ENCODE data around the gene MRPL58.
"Not testable (repeated sequence)": the region's sequence is repeated elsewhere in the genome, so short reads cannot be mapped to it uniquely, and the experiment has no call there.

Gene MRPL58

DNA sequence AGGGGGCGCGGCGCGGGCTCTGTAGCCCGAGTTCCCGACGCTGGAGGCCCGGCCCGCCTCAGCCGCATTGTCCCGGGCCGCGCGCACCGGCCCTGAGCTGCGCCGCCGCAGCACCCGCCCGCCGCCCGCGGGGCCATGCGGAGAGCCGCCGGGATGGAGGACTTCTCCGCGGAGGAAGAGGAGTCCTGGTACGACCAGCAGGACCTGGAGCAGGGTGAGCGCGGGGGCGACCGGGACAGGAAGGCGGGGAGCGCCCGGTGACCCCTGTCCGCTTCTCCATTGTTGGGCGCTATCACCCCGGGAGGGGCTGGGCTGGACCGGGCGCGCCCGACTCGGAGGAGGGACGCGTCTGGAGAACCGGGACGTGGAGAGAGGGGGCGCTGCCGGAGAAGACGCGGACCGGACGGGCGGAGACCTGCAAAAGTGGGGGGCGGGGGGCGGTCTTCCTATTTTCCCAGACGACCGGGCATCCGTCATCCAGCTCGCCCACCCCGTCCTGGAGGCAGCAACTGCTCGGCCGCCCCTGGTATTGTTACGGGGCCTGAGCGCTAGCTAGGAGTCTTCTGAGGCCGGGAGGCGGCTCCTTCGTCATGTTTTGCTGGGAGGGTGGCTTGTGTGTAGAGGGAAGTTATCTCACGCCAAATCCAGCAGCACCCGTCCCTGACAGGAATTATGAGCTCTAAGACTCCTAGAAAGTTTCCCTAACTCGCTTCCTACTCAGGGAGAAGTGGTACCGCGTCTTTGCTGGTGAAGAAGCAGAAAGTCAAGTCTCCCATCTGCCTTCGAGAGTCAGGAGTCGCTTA lies 24.4 kb upstream of the MRPL58 start:
- no peak for DNase-seq (ENCODE audit: low read depth)

DNA sequence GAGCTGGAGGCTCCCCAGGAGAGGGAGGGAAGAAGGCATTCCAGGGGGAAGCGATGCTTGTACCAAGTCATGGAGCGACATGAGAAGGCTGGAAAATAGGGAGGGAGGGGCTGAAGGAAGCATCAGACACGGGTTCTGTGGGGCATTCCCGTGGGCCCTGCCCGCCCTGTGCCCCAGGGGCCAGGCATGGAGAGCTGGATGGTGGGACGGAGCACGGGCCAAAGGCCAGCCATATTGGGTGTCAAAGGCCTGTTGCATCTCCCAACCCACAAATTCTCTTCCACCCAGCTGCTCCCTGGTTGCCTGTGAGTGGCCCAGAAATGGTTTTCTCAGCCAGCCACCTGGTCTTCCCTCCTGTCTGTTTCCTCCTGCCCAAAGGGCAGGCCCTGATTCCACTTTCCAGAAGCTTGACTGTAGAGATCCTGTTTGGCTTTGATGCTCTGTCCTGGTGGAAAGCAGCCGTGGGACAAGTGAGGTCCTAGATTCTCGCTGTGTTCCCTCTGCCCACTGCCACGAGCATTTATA lies 21.8 kb upstream of the MRPL58 start:
- DNase-seq (ENCODE audit: low read depth), result no peak

- DNase-seq (ENCODE audit: low read depth), result no peak
These were observed 20.2 kb upstream of the MRPL58 start for GRCh38 chr17:74992223-74992622.

DNA sequence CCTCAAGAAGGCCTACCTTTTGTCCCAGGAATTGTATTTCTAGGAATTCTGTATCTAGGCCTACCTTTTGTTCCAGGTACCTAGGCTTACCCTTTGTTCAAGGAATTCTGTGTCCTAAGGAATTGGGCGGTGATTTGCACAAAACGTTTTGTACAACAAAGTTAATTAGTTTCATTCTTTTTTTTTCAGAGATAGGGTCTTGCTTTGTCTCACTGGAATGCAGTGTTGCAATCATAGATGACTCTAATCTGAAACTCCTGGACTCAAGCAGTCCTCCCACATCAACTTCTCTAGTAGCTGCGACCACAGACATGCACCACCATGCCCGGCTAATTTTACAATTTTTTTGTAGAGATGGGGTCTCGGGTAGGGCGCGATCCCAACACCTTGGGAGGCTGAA lies 18.0 kb upstream of the MRPL58 start:
- no peak for DNase-seq (ENCODE audit: low read depth)

- DNase-seq (ENCODE audit: low read depth), result no peak
These were observed 16.6 kb upstream of the MRPL58 start for GRCh38 chr17:74995847-74996246.

- no peak for DNase-seq (ENCODE audit: low read depth)
These were observed 13.7 kb upstream of the MRPL58 start for GRCh38 chr17:74998783-74999182.

DNA sequence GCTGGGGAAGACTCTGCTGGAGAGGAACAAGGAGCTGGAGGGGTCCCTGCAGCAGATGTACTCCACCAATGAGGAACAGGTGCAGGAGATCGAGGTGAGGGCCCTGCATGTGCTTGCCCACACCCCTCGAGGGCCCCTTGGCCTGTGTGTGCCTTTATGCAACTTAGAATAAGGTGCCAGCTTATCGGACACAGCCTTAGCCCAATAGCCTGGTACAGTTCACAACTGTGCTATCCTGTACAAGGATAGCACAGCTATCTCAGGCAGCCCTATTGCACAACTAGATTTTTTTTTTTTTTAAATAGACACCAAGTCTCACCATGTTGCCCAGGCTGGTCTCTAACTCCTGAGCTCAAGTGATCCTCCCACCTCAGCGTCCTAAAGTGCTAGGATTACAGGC lies 12.9 kb upstream of the MRPL58 start:
- no peak for DNase-seq (ENCODE audit: low read depth)

- DNase-seq (ENCODE audit: low read depth), result no peak
These were observed 10.3 kb upstream of the MRPL58 start for GRCh38 chr17:75001915-75002843.

DNA sequence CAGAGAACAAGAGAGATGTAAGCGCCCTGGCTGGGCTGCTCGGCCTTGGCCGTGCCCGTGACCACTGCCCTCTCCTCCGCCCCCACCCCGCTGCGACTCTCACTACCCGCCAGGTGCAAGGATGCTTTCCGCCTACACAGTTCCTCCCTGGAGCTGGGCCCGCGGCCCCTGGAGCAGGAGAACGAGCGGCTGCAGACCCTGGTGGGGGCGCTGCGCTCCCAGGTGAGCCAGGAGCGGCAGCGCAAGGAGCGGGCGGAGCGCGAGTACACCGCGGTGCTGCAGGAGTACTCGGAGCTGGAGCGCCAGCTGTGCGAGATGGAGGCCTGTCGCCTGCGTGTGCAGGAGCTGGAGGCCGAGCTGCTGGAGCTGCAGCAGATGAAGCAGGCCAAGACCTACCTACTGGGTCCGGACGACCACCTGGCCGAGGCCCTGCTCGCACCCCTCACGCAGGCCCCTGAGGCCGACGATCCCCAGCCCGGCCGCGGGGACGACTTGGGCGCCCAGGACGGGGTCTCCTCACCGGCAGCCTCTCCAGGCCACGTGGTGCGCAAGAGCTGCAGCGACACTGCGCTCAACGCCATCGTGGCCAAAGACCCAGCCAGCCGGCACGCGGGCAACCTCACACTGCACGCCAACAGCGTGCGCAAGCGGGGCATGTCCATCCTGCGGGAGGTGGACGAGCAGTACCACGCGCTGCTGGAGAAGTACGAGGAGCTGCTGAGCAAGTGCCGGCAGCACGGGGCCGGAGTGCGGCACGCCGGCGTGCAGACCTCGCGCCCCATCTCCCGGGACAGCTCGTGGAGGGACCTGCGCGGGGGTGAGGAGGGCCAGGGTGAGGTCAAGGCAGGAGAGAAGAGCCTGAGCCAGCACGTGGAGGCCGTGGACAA lies 9.2 kb upstream of the MRPL58 start:
- DNase-seq (ENCODE audit: low read depth), result no peak

DNA sequence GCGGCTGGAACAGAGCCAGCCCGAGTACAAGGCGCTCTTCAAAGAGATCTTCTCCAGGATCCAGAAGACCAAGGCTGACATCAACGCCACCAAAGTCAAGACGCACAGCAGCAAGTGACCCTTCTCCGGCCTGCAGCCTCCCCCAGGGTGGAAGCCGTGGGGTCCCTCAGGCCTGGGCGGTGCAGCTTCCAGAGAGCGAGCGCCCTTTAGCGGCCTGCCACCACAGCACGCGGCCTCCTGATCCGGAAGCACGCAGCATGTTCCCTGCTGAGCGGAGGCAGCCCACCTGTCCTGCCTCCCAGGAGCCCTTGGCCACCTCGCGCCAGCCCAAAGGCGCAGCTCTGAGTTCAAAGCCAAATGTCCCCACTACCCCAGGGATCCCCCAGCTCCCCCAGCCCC lies 8.5 kb upstream of the MRPL58 start:
- no peak for DNase-seq (ENCODE audit: low read depth)

- no peak for DNase-seq (ENCODE audit: low read depth)
These were observed 8.1 kb upstream of the MRPL58 start for GRCh38 chr17:75004371-75004770.

GRCh38 chr17:75005291-75005690 lies 7.2 kb upstream of the MRPL58 start:
- DNase-seq (ENCODE audit: low read depth), result no peak

DNA sequence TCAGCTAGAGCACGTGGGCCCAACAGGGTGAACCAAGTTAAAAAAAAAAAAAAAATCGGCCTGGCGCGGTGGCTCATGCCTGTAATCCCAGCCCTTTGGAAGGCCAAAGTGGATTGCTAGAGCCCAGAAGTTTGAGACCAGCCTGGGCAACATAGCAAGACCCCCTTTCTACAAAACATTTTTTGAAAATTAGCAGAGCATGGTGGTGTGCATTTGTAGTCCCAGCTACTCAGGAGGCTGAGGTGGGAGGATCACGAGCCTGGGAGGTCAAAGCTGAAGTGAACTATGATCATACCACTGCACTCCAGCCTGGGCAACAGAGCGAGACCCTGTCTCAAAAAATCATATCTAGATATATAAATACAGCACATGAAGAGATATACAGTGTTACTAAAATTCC lies 6.4 kb upstream of the MRPL58 start:
- DNase-seq (ENCODE audit: low read depth), result not testable (repeated sequence)

DNA sequence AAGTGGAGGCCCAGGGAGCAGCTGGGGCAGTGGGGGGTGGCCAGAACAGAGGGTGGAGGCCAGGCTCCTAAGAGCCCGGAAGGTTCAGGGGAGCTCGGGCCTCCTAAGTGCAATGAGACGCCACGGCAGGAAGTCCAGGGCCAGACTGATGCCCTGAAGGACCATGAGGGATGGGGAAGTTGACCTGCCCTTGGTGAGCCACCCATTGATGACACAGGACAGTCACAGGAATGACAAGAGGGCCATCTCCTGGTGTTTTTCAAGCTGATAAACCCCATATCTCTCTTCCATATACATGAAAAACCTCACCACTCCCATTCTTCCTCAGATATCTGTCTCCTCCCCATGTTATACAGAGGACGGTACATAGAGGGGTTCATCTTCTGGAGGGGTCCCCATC lies 5.8 kb upstream of the MRPL58 start:
- no peak for DNase-seq (ENCODE audit: low read depth)

- no peak for DNase-seq (ENCODE audit: low read depth)
These were observed 4.1 kb upstream of the MRPL58 start for GRCh38 chr17:75008373-75008772.

DNA sequence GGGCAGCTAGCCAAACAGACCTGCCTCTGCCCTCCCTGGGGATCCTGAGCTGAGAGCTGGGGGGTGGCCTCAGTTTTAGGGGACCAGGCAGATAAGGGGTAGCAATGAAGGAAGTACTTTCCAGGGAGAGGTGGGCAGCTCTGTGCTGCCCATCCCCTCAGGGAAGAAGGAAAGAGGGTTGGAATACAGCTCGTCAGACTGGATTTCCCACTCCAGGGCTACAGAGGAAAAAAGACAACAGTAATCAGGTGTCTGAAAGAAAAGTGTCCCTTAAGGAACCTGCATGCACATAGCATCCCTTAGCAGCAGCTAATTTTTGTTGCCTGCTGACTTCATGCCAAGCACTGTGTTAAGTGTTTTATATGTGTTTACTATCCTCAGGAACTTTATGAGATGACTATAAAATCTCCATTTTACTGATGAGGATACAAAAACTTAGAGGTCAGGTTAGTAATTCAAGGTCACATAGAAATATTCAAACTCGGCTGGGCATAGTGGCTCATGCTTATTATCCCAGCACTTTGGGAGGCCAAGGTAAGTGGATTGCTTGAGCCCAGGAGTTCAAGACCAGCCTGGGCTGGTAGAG lies 3.2 kb upstream of the MRPL58 start:
- no peak for DNase-seq (ENCODE audit: low read depth)

GRCh38 chr17:75010683-75011400 lies 1.6 kb upstream of the MRPL58 start:
- DNase-seq (ENCODE audit: low read depth), result no peak

- no peak for DNase-seq (ENCODE audit: low read depth)
These were observed 922 bp upstream of the MRPL58 start for GRCh38 chr17:75011401-75012095.

DNA sequence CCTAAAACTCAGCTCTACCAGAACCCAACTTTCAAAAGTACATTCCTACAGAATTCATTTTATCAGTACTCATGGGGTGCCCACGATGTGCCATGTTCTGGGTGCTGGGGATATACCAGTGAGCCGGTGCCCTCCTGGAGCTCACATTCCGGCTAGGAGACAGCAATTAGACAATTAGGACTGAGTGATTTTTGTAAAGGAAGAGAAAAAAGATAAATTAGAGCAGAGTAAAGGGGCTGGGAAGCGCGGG lies 449 bp upstream of the MRPL58 start:
- no peak for DNase-seq (ENCODE audit: low read depth)

GRCh38 chr17:75013092-75013559 lies 656 bp downstream of the MRPL58 start:
- DNase-seq (ENCODE audit: low read depth), result no peak
